NOMO-1 treated with DMSO at 0.1 percent for 48 hours (cell line): ENCODE measurements around the gene OXLD1.
A peak's percentile ranks its signal among the peaks of the same experiment; 100 is the strongest.
"Not testable (repeated sequence)": the region's sequence is repeated elsewhere in the genome, so short reads cannot be mapped to it uniquely, and the experiment has no call there.

Experiments used
- DNase-seq: peaks from one replicate; lab custom pipeline; 2025; ENCODE audit not compliant: unreplicated experiment; lab: John Stamatoyannopoulos, UW

The OXLD1 gene

DNA sequence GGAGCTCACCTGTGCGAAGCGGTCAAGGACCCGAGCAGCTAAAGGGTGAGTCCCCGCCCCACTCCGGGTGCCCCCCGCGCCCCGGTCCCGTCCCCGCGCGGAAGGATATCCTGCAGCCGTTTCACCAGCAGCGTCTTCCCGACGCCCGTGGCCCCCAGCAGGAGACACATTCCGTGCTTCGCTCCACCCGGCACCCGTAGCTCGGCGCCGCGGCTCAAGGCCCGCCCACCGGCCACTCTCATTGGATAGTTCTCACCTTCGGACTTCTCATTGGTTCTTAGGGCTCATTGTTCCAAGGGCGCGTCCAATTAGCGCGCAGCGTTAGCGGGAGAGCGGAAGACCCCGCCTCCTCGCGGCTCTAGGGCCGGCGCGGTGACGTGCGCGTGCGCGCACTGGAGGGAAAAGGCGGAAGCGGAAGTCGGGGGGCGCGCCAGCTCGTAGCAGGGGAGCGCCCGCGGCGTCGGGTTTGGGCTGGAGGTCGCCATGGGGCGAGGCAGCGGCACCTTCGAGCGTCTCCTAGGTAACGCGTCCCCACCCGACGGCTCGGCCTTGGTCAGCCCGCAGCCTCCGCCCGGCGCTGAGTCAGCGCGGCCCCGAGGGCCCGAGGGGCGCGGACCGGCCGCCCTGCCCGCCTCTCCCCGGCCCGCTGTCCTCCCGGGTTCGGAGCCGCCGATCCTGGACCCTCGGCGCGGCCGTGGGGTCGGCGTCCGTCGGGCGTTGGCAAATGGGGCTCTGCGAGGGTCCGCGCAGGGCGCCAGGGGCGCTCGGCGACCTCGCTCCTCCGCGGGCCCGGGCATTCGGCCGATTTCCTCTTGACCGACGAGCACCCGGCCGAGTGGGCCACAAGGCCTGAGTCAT, 17.4 kb upstream of the OXLD1 start, which contains the start of the genes ARL16 and HGS:
Gene ARL16 (minus strand): TSS at position 214 of the 858 bp plus-strand sequence. CDS start 44 bp downstream, at position 170.
Gene HGS (plus strand): TSS at position 428 of the 858 bp plus-strand sequence. CDS start 56 bp downstream, at position 484.
- DNase-seq, result peak; percentile 98

GRCh38 chr17:81683208-81683583, 16.8 kb upstream of the OXLD1 start:
- DNase-seq, result no peak

GRCh38 chr17:81682565-81683207, 16.3 kb upstream of the OXLD1 start:
- no peak for DNase-seq

GRCh38 chr17:81681672-81682071, 15.3 kb upstream of the OXLD1 start:
- DNase-seq, result no peak

DNA sequence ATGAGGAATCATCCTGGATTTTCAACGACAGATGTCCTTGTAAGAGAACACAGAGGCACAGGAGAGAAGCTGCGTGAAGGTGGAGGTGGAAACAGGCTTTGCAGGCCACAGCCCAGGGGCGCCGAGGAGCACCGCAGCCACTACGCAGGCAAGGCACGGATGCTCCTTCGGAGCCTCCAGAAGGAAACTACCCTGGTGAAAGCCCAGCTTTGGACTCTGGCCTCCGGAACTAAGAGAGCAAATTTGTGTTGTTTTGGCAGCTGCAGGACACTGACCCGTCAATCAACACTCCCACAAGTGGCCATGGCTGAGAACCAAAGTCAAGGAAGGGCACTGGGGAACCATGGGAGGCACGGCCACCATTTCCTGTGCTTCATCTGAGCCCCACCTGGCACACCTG, 13.7 kb upstream of the OXLD1 start:
- no peak for DNase-seq

DNA sequence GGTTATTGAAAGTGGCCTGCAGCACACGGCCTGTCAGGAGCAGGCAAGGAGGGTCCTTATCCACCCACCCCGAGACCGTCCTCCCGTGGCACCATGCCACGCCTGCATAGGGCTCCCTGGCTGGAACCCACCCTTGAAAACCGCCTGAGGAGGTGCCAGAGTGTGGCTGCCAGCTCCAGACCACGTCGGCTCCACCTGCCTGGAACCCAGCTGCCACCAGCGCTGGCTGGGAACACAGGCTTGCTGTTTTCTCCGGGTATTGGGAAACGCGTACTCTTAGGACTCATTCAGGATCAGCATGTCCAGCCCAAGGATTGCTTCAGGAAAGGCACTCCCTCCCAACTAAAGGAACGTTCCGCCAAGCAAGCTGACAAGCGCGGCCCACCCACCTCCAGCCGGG, 10.5 kb upstream of the OXLD1 start:
- no peak for DNase-seq

DNA sequence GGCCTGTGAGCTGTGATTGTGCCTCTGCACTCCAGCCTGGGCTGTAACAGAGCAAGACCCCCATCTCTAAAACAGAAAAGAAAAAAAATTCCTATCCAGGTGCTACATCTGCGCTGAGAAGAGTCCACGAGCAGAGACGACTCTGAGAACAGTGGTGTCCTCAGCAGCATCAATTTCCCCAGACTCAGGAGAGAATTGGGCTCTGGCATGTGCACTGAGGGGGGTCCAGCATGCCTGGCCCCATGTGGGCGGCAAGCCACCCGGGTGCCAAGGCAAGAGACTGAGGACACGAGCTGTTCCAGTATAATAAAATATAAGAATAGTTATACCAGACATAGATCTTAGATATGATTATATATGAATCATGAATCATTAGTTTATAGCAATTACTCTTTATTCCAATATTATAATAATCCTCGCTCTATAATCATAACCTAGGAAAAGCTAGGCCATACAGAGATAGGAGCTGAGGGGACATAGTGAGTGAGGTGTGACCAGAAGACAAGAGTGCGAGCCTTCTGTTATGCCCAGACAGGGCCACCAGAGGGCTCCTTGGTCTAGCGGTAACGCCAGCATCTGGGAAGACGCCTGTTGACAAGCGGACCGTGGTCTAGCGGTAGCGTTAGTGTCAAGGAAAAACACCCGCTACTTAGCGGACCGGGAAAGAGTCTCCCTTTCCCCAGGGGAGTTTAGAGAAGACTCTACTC, 9.3 kb upstream of the OXLD1 start:
- DNase-seq, result not testable (repeated sequence)

GRCh38 chr17:81673561-81674258, 7.3 kb upstream of the OXLD1 start:
- DNase-seq, result no peak

DNA sequence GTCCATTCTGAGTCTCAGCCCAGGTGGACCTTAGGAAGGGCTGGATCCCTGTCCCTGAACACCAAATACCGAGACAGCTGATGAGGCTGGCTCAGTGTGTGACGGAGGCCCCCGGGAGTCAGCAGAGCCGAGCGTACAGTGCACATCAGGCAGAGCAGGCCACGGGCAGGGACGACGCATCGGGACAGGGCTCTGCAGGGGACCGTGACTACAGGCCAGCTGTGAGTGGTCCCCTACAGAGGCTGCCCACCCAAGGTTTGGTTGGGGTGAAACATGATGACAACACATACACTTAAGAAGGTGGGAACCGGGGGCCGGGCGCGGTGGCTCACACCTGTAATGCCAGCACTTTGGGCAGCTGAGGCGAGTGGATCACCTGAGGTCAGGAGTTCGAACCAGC, 6.5 kb upstream of the OXLD1 start:
- no peak for DNase-seq

DNA sequence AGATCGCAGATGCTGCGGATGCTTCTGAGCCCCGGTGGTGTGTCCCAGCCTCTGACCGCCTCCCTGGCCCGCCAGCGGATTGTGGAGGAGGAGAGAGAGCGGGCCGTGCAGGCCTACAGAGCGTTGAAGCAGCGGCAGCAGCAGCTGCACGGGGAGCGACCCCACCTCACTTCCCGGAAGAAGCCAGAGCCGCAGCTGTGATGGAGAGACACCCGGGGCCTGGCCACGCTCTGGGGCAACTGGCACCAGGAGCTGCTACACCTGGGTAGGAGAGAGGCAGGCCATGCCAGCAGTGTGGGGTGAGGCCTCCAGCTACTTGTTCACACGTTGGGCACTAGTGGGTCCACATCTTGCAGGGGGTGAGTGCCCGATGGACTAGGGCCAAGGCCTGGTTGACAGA, 6.1 kb upstream of the OXLD1 start:
- no peak for DNase-seq

GRCh38 chr17:81667754-81668153, 1.3 kb upstream of the OXLD1 start:
- DNase-seq, result peak; percentile 23

DNA sequence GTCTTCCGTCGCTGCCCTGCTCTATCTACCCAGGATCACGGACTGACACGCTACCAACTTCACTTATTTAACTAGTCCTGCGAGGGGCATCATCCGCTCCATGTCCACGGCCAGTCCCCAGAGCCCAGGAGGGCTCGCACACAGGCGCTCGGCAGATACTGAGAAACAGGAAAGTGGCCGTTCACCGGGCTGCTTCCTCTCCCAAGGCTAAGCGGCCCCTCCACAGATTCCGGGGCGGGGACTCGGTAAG, 388 bp downstream of the OXLD1 start:
- DNase-seq, result peak; percentile 36

DNA sequence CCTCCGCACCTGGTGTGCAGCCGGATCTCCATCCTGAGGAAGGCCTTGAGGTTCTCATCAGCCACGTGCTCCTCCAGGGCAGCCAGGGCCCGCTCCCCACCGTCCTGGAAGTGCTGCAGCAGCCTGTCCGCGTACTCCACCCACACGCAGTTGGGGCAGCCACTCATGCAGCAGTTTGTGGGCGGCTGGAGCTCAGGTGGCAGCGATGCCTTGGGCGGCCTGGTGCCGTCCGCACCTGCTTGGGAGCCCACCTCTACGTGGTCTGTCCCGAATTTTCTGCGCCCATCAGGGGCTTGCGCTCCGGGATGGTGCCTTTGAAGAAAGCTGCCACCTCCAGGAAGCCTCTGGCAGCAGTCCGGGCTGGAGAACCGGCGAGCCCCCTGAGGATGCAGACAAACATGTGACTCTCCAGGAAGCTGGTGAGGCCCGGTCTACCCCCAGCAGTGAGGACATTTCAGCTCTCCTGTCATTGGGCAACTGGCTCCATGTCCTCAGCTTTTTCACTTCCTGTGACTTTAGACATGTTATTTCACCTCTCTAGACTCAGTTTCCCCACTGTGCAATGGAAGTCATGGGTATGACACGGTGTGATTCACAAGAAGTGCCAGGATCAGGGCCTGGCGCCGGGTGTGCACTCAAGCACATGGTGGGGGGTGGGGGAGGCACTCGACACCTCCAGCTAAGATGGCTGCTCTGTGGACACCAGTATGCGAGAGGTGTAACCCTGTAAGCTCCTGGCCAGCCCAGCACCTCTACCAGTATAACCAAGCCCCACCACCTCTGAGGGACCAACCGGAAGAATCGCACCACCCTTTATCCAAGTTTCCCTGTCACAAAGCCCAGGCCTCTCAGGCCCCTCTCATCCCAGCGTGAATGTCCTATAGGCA, 957 bp downstream of the OXLD1 start:
- peak; percentile 29 for DNase-seq

DNA sequence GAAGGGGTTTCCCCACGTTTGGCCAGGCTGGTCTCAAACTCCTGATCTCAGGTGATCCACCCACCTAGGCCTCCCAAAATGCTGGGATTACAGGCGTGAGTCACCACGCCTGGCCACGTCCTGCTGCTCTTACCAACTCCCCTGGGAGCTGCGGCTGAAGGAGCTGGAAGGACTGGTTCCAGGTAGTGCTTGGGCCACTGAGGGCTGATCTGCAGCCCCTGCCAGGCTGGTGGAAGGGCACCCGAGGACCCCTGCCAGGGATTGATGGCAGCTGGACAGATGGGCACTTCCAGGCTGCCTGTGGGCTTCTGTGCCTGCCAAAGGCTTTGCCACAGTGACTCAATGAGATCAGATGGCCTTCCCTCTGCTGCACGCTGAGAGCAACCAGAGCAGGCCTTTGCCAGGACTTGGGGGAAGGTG, 2.3 kb downstream of the OXLD1 start:
- DNase-seq, result no peak

GRCh38 chr17:81662002-81662401, 4.4 kb downstream of the OXLD1 start:
- no peak for DNase-seq

- no peak for DNase-seq
Observed at GRCh38 chr17:81660441-81660840, 6.0 kb downstream of the OXLD1 start.

GRCh38 chr17:81659038-81659437, 7.4 kb downstream of the OXLD1 start:
- no peak for DNase-seq

- no peak for DNase-seq
Observed at GRCh38 chr17:81656835-81657234, 9.6 kb downstream of the OXLD1 start.

DNA sequence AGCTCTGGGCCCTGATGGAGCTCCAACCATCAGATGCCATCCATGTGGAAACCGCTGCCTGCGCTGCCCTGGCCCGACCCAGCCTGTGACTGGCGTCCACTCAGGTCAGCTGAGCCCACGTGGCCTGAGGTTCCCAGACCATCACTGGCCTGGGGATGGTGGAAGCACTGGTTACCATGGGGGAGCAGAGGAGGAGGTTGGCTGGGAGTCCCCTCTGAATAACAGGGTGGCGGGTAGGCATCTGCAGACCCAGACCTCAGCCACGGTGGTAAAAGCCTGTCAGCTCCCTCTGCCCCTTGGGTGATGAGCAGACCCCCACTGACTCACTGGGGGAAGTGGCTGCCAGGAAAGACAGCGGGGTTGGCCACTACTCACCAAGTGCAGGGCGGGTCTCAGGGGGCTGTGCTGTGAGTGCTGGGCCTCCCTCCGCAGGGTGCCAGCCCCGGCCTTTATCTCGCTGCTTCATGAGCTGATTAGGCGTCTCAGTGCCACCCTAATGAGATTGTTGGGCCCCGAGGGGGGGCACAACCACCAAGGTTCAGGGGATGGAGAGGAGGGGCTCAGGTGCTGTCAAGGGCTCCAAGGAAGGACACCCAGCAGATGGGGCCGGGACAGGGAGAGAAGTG, 10.2 kb downstream of the OXLD1 start, which contains the start of gene PDE6G:
Gene PDE6G (minus strand): TSS at position 425 of the 626 bp plus-strand sequence. CDS start 3,237 bp downstream, outside the sequence.
- no peak for DNase-seq
